HUES64 (cell line): ENCODE measurements around the gene TXNDC11.

Source experiments
- H3K27ac ChIP-seq: 2 replicates; pipeline ENCODE4 v1.7.0; 2013; ENCODE audit warnings: low read depth, low read length, inconsistent platforms
- H3K27me3 ChIP-seq: 2 replicates; pipeline ENCODE4 v1.6.1; 2013; ENCODE audit warnings: mild to moderate bottlenecking, low read length; ENCODE audit not compliant: insufficient read depth
- H3K36me3 ChIP-seq: 2 replicates; pipeline ENCODE4 v1.6.1; 2013; ENCODE audit warnings: mild to moderate bottlenecking, low read length; ENCODE audit not compliant: insufficient read depth
- H3K4me1 ChIP-seq: 2 replicates; pipeline ENCODE4 v1.6.1; 2013; ENCODE audit warnings: mild to moderate bottlenecking, low read length, moderate library complexity; ENCODE audit not compliant: insufficient read depth
- H3K4me3 ChIP-seq: 2 replicates; pipeline ENCODE4 v1.5.1; 2013; ENCODE audit warnings: mild to moderate bottlenecking, low read length, moderate library complexity
- H3K9ac ChIP-seq: 2 replicates; pipeline ENCODE4 v1.6.1; 2013; ENCODE audit warnings: mild to moderate bottlenecking, low read depth, low read length
- H3K9me3 ChIP-seq: 2 replicates; pipeline ENCODE4 v1.6.1; 2013; ENCODE audit warnings: low read depth, low read length; ENCODE audit not compliant: insufficient read depth
- WGBS: fragments of 150-250, 120-280 bp; methylation state at CpG from one replicate; pipeline ENCODE4 v1.1.7; 2013; ENCODE audit warnings: missing lambda C conversion rate; 5-methylcytosine and 5-hydroxymethylcytosine counted together

Gene TXNDC11

GRCh38 chr16:11699234-11699894 lies 43.3 kb downstream of the TXNDC11 start:
- Histone ChIP-seq H3K4me3 (no peak overlapping the region), H3K9ac (no peak overlapping the region), H3K27ac (no peak overlapping the region), H3K36me3 (peaks cover 33% of the 10 kb centered on the region), H3K27me3 (no peaks in the 10 kb centered on the region), H3K9me3 (no peaks in the 10 kb centered on the region), H3K4me1 (no peaks in the 10 kb centered on the region)
- 86% methylated on average over 10 of the region's 10 CpGs for WGBS

GRCh38 chr16:11698271-11698689 lies 44.4 kb downstream of the TXNDC11 start:
- Histone ChIP-seq H3K9ac (no peak overlapping the region), H3K27ac (no peak overlapping the region), H3K4me1 (no peaks in the 10 kb centered on the region), H3K4me3 (no peak overlapping the region), H3K9me3 (no peaks in the 10 kb centered on the region), H3K27me3 (no peaks in the 10 kb centered on the region), H3K36me3 (peaks cover 33% of the 10 kb centered on the region)
- WGBS = 94% methylated on average over 7 of the region's 7 CpGs

- WGBS = 95% methylated on average over 12 of the region's 12 CpGs
These were observed 45.3 kb downstream of the TXNDC11 start for GRCh38 chr16:11697319-11697718.

GRCh38 chr16:11696266-11697012 lies 46.2 kb downstream of the TXNDC11 start:
- Histone ChIP-seq H3K4me1 (no peaks in the 10 kb centered on the region), H3K27me3 (no peaks in the 10 kb centered on the region), H3K36me3 (peaks cover 39% of the 10 kb centered on the region), H3K4me3 (no peak overlapping the region), H3K27ac (no peak overlapping the region), H3K9ac (no peak overlapping the region), H3K9me3 (no peaks in the 10 kb centered on the region)
- 93% methylated on average over 11 of the region's 12 CpGs for WGBS

More at GRCh38 chr16:11697319-11697718, 45.3 kb downstream of the TXNDC11 start:
- Histone ChIP-seq H3K27me3 (no peaks in the 10 kb centered on the region), H3K4me3 (no peak overlapping the region), H3K36me3 (peaks cover 33% of the 10 kb centered on the region), H3K4me1 (no peaks in the 10 kb centered on the region), H3K27ac (no peak overlapping the region), H3K9me3 (no peaks in the 10 kb centered on the region), H3K9ac (no peak overlapping the region)

GRCh38 chr16:11692651-11693050 lies 50.0 kb downstream of the TXNDC11 start:
- H3K27ac ChIP-seq = no peak overlapping the region
- 94% methylated on average over 5 of the region's 6 CpGs for WGBS
- H3K4me1 ChIP-seq = no peaks in the 10 kb centered on the region; the same call in 1 of the 2 replicates
- H3K9ac ChIP-seq = no peak overlapping the region
- no peak overlapping the region for H3K4me3 ChIP-seq
- H3K27me3 ChIP-seq = no peaks in the 10 kb centered on the region
- no peaks in the 10 kb centered on the region for H3K9me3 ChIP-seq
- peaks cover 56% of the 10 kb centered on the region for H3K36me3 ChIP-seq

- Histone ChIP-seq H3K4me3 (no peak overlapping the region), H3K4me1 (no peaks in the 10 kb centered on the region; the same call in 1 of the 2 replicates), H3K36me3 (peaks cover 56% of the 10 kb centered on the region), H3K27me3 (no peaks in the 10 kb centered on the region), H3K9me3 (no peaks in the 10 kb centered on the region), H3K27ac (no peak overlapping the region), H3K9ac (no peak overlapping the region)
- WGBS = 95% methylated on average over 8 of the region's 8 CpGs
These were observed 50.5 kb downstream of the TXNDC11 start for GRCh38 chr16:11692171-11692570.

- Histone ChIP-seq H3K9me3 (no peaks in the 10 kb centered on the region), H3K4me1 (no peaks in the 10 kb centered on the region; the same call in 1 of the 2 replicates), H3K4me3 (no peak overlapping the region), H3K27ac (no peak overlapping the region), H3K27me3 (no peaks in the 10 kb centered on the region), H3K36me3 (peaks cover 56% of the 10 kb centered on the region), H3K9ac (no peak overlapping the region)
- WGBS = 96% methylated on average over 15 of the region's 15 CpGs
These were observed 50.9 kb downstream of the TXNDC11 start for GRCh38 chr16:11691771-11692170.

GRCh38 chr16:11691235-11691634 lies 51.4 kb downstream of the TXNDC11 start:
- WGBS = 93% methylated on average over 5 of the region's 5 CpGs
- Histone ChIP-seq H3K4me3 (no peak overlapping the region), H3K36me3 (peaks cover 56% of the 10 kb centered on the region), H3K27me3 (no peaks in the 10 kb centered on the region), H3K9ac (no peak overlapping the region), H3K4me1 (no peaks in the 10 kb centered on the region; the same call in 1 of the 2 replicates), H3K9me3 (no peaks in the 10 kb centered on the region), H3K27ac (no peak overlapping the region)

GRCh38 chr16:11689031-11689840 lies 53.4 kb downstream of the TXNDC11 start:
- H3K36me3 ChIP-seq = peaks cover 48% of the 10 kb centered on the region
- H3K9ac ChIP-seq = no peak overlapping the region
- no peak overlapping the region for H3K27ac ChIP-seq
- no peaks in the 10 kb centered on the region for H3K27me3 ChIP-seq
- WGBS = 92% methylated on average over 3 of the region's 3 CpGs
- H3K4me3 ChIP-seq = no peak overlapping the region
- no peaks in the 10 kb centered on the region for H3K9me3 ChIP-seq
- no peaks in the 10 kb centered on the region; the same call in 1 of the 2 replicates for H3K4me1 ChIP-seq

- Histone ChIP-seq H3K9me3 (no peaks in the 10 kb centered on the region), H3K9ac (no peak overlapping the region), H3K36me3 (peaks cover 56% of the 10 kb centered on the region), H3K27me3 (no peaks in the 10 kb centered on the region), H3K27ac (no peak overlapping the region), H3K4me1 (no peaks in the 10 kb centered on the region; the same call in 1 of the 2 replicates), H3K4me3 (no peak overlapping the region)
- 83% methylated on average over 1 of the region's 1 CpG for WGBS
These were observed 54.2 kb downstream of the TXNDC11 start for GRCh38 chr16:11688520-11688886.
